HepG2 (cell line): ENCODE data around the gene NAA25. TPM values are rescaled to one million over a fixed set of nuclear protein-coding genes. Genes with fewer than 3 reads are reported as not detected.
A peak's percentile ranks its signal among the peaks of the same experiment; 100 is the strongest.

Experiments
- AKNA ChIP-seq: sonication (generic); formaldehyde crosslinking; IDR thresholded peaks from 2 replicates; pipeline ENCODE4 v1.4.0; 2020; ENCODE audit warnings: missing genetic modification reagents, borderline replicate concordance
- CBFB ChIP-seq: sonication (generic); formaldehyde crosslinking; IDR thresholded peaks from 2 replicates; pipeline ENCODE4 v1.4.0; 2020; ENCODE audit warnings: missing genetic modification reagents
- CCAR2 ChIP-seq: fragments of 200-400 bp; formaldehyde crosslinking; optimal IDR thresholded peaks from 2 replicates; pipeline ENCODE3; 2018; ENCODE audit warnings: low read depth, mild to moderate bottlenecking, low read length, moderate library complexity
- CENPT ChIP-seq: sonication (generic); formaldehyde crosslinking; IDR thresholded peaks from 2 replicates; pipeline ENCODE4 v1.8.0; 2022; ENCODE audit warnings: low read depth, mild to moderate bottlenecking, moderate library complexity, missing genetic modification reagents
- ESRRA ChIP-seq: sonication (generic); formaldehyde crosslinking; IDR thresholded peaks from 2 replicates; pipeline ENCODE4 v1.5.1; 2020; ENCODE audit warnings: mild to moderate bottlenecking, low read depth, missing genetic modification reagents
- KAT2B ChIP-seq: fragments of 150-350 bp; IDR thresholded peaks from 2 replicates; pipeline ENCODE4 v1.6.1; 2014; ENCODE audit warnings: low read depth, low read length, borderline replicate concordance
- MTF2 ChIP-seq: sonication (generic); formaldehyde crosslinking; IDR thresholded peaks from 2 replicates; pipeline ENCODE4 v1.5.0; 2020; ENCODE audit warnings: missing genetic modification reagents, borderline replicate concordance
- NFYB ChIP-seq: sonication (generic); formaldehyde crosslinking; IDR thresholded peaks from 2 replicates; pipeline ENCODE4 v1.4.0; 2020; ENCODE audit warnings: missing genetic modification reagents
- PRDM4 ChIP-seq: sonication (generic); formaldehyde crosslinking; IDR thresholded peaks from 2 replicates; pipeline ENCODE4 v1.9.0; 2021; ENCODE audit warnings: missing genetic modification reagents, borderline replicate concordance
- SP5 ChIP-seq: IDR thresholded peaks from 2 replicates; pipeline ENCODE4 v1.6.1; 2016; ENCODE audit warnings: low read depth, borderline replicate concordance
- ZFP36L2 ChIP-seq: sonication (generic); formaldehyde crosslinking; IDR thresholded peaks from 2 replicates; pipeline ENCODE4 v1.4.0; 2020; ENCODE audit warnings: missing genetic modification reagents
- ZMAT3 ChIP-seq: sonication (generic); formaldehyde crosslinking; conservative IDR thresholded peaks from 2 replicates; pipeline ENCODE4 v1.7.0; 2021; ENCODE audit warnings: missing genetic modification reagents
- ZNF33A ChIP-seq: sonication (generic); formaldehyde crosslinking; IDR thresholded peaks from 2 replicates; pipeline ENCODE4 v1.5.1; 2020; ENCODE audit warnings: missing genetic modification reagents, mild to moderate bottlenecking, moderate library complexity, borderline replicate concordance
- ZNF446 ChIP-seq: sonication (generic); formaldehyde crosslinking; IDR thresholded peaks from 2 replicates; pipeline ENCODE4 v1.5.0; 2020; ENCODE audit warnings: mild to moderate bottlenecking, missing genetic modification reagents
- ZNF564 ChIP-seq: sonication (generic); formaldehyde crosslinking; IDR thresholded peaks from 2 replicates; pipeline ENCODE4 v1.8.1; 2023; ENCODE audit warnings: mild to moderate bottlenecking, missing genetic modification reagents
- ZNF609 ChIP-seq: sonication (generic); formaldehyde crosslinking; IDR thresholded peaks from 2 replicates; pipeline ENCODE4 v1.4.0; 2020; ENCODE audit warnings: mild to moderate bottlenecking, missing genetic modification reagents, borderline replicate concordance
- ZNF776 ChIP-seq: sonication (generic); formaldehyde crosslinking; IDR thresholded peaks from 2 replicates; pipeline ENCODE4 v1.4.0; 2020; ENCODE audit warnings: mild to moderate bottlenecking, missing genetic modification reagents
- polyA plus RNA-seq, 8 experiments: library from polyadenylated mRNA; depleted of rRNA in 3 of 8; stranded (reverse) in 7 of 8; unstranded in 1 of 8; fragments of >200 nt; fragmentation: Illumina TruSeq in 4 of 8; extraction: Trizol in 4 of 8; gene quantifications; 2 replicates each; pipeline versions ENCODE4 v1.2.1 to v1.2.3, GENCODE V29; 2011 to 2016; ENCODE audit warnings: low read depth in 4 of 8, missing spikeins in 1 of 8, mixed read lengths in 1 of 8; ENCODE audit not compliant: insufficient read depth in 1 of 8
- total RNA-seq, 5 experiments: library from RNA; depleted of rRNA; stranded (reverse); fragments of >200 nt; fragmentation: Illumina TruSeq; extraction: Trizol; gene quantifications; 2 replicates each; pipeline ENCODE4 v1.2.3, GENCODE V29; 2016; ENCODE audit warnings: low read depth in 1 of 5

Gene NAA25
- total and polyA plus RNA-seq, 2 of the 13 experiments (the other 11 are each of a cell fraction or from before 2014, with no cell fraction given) = 11.4 to 32.0 TPM

- TF ChIP-seq MTF2 (CRISPR knock-in tag) = no peak
- TF ChIP-seq CCAR2 = no peak
- TF ChIP-seq PRDM4 (CRISPR knock-in tag) = no peak
- no peak for TF ChIP-seq ZNF776 (CRISPR knock-in tag)
- no peak; the same call in 1 of the 2 replicates for TF ChIP-seq NFYB (CRISPR knock-in tag)
- no peak for TF ChIP-seq ZNF564 (CRISPR knock-in tag)
- TF ChIP-seq ZNF446 = peak; percentile 89
- no peak for TF ChIP-seq ZNF33A (CRISPR knock-in tag)
- no peak for TF ChIP-seq KAT2B
- no peak for TF ChIP-seq AKNA (CRISPR knock-in tag)
- TF ChIP-seq CENPT = no peak; the same call in 1 of the 2 replicates
- no peak; the same call in 1 of the 2 replicates for TF ChIP-seq SP5
- TF ChIP-seq ZNF609 (CRISPR knock-in tag) = no peak
- TF ChIP-seq ESRRA (CRISPR knock-in tag) = no peak
- no peak for TF ChIP-seq ZMAT3 (CRISPR knock-in tag)
- no peak for TF ChIP-seq ZFP36L2 (CRISPR knock-in tag)
- TF ChIP-seq CBFB (CRISPR knock-in tag) = no peak
Measured at GRCh38 chr12:112108202-112109079, at the start of gene NAA25 (continued).
